Measurements from ENCODE around the gene CACNG1. TPM values are rescaled to one million over a fixed set of nuclear protein-coding genes. Genes with fewer than 3 reads are reported as not detected.

The CACNG1 gene
- total and polyA plus RNA-seq, 2 donors = 0.53 TPM; not detected in 1

GRCh38 chr17:67066717-67067116 lies 22.4 kb downstream of the CACNG1 start:
- H3K27ac ChIP-seq (ENCODE audit: low read depth) = no peak overlapping the region
- H3K4me1 ChIP-seq (ENCODE audit: insufficient read depth) = no peaks in the 10 kb centered on the region
- no peak for DNase-seq (ENCODE audit: extremely low spot score)
- H3K36me3 ChIP-seq (ENCODE audit: insufficient read depth) = no peaks in the 10 kb centered on the region
- H3K4me3 ChIP-seq (ENCODE audit: low read depth, low read length) = no peak overlapping the region
- 32% methylated on average over 2 of the region's 2 CpGs for WGBS

GRCh38 chr17:67067571-67068482 lies 23.5 kb downstream of the CACNG1 start:
- Histone ChIP-seq H3K36me3 (ENCODE audit: insufficient read depth) (peaks cover 2% of the 10 kb centered on the region), H3K27ac (ENCODE audit: low read depth) (no peak overlapping the region), H3K4me1 (ENCODE audit: insufficient read depth) (no peaks in the 10 kb centered on the region), H3K4me3 (ENCODE audit: low read depth, low read length) (no peak overlapping the region)
- no peak for DNase-seq (ENCODE audit: extremely low spot score)
- WGBS = 86% methylated on average over 13 of the region's 13 CpGs

- Histone ChIP-seq H3K27ac (ENCODE audit: low read depth) (no peak overlapping the region), H3K4me3 (ENCODE audit: low read depth, low read length) (no peak overlapping the region), H3K4me1 (ENCODE audit: insufficient read depth) (no peaks in the 10 kb centered on the region), H3K36me3 (ENCODE audit: insufficient read depth) (peaks cover 2% of the 10 kb centered on the region)
- 52% methylated on average over 3 of the region's 3 CpGs for WGBS
- no peak for DNase-seq (ENCODE audit: extremely low spot score)
These were observed 24.6 kb downstream of the CACNG1 start for GRCh38 chr17:67068999-67069398.

GRCh38 chr17:67069603-67070136 lies 25.3 kb downstream of the CACNG1 start:
- no peak overlapping the region for H3K4me3 ChIP-seq (ENCODE audit: low read depth, low read length)
- DNase-seq (ENCODE audit: extremely low spot score) = no peak
- H3K27ac ChIP-seq (ENCODE audit: low read depth) = no peak overlapping the region
- H3K4me1 ChIP-seq (ENCODE audit: insufficient read depth) = no peaks in the 10 kb centered on the region
- WGBS = 77% methylated on average over 5 of the region's 5 CpGs
- H3K36me3 ChIP-seq (ENCODE audit: insufficient read depth) = peaks cover 2% of the 10 kb centered on the region

- Histone ChIP-seq H3K36me3 (ENCODE audit: insufficient read depth) (peaks cover 2% of the 10 kb centered on the region), H3K27ac (ENCODE audit: low read depth) (no peak overlapping the region), H3K4me1 (ENCODE audit: insufficient read depth) (no peaks in the 10 kb centered on the region), H3K4me3 (ENCODE audit: low read depth, low read length) (no peak overlapping the region)
- no peak for DNase-seq (ENCODE audit: extremely low spot score)
These were observed 27.2 kb downstream of the CACNG1 start for GRCh38 chr17:67071595-67071994.

- WGBS = 90% methylated on average over 3 of the region's 3 CpGs
These were observed 28.5 kb downstream of the CACNG1 start for GRCh38 chr17:67072885-67073284.

GRCh38 chr17:67074781-67075180 lies 30.4 kb downstream of the CACNG1 start:
- H3K4me1 ChIP-seq (ENCODE audit: insufficient read depth) = no peaks in the 10 kb centered on the region
- WGBS = 85% methylated on average over 3 of the region's 3 CpGs
- DNase-seq (ENCODE audit: extremely low spot score) = no peak
- H3K27ac ChIP-seq (ENCODE audit: low read depth) = no peak overlapping the region
- peaks cover 2% of the 10 kb centered on the region for H3K36me3 ChIP-seq (ENCODE audit: insufficient read depth)
- H3K4me3 ChIP-seq (ENCODE audit: low read depth, low read length) = no peak overlapping the region

More at GRCh38 chr17:67072885-67073284, 28.5 kb downstream of the CACNG1 start:
- no peak overlapping the region for H3K27ac ChIP-seq (ENCODE audit: low read depth)
- H3K4me1 ChIP-seq (ENCODE audit: insufficient read depth) = no peaks in the 10 kb centered on the region
- no peak overlapping the region for H3K4me3 ChIP-seq (ENCODE audit: low read depth, low read length)
- peaks cover 2% of the 10 kb centered on the region for H3K36me3 ChIP-seq (ENCODE audit: insufficient read depth)
- DNase-seq (ENCODE audit: extremely low spot score) = no peak

GRCh38 chr17:67076290-67076689 lies 31.9 kb downstream of the CACNG1 start:
- WGBS = 80% methylated on average over 7 of the region's 7 CpGs
- Histone ChIP-seq H3K36me3 (ENCODE audit: insufficient read depth) (peaks cover 2% of the 10 kb centered on the region), H3K4me3 (ENCODE audit: low read depth, low read length) (no peak overlapping the region), H3K4me1 (ENCODE audit: insufficient read depth) (no peaks in the 10 kb centered on the region), H3K27ac (ENCODE audit: low read depth) (no peak overlapping the region)
- no peak for DNase-seq (ENCODE audit: extremely low spot score)

- WGBS = 94% methylated on average over 11 of the region's 11 CpGs
- no peaks in the 10 kb centered on the region for H3K4me1 ChIP-seq (ENCODE audit: insufficient read depth)
- peaks cover 3% of the 10 kb centered on the region for H3K36me3 ChIP-seq (ENCODE audit: insufficient read depth)
- H3K27ac ChIP-seq (ENCODE audit: low read depth) = no peak overlapping the region
- H3K4me3 ChIP-seq (ENCODE audit: low read depth, low read length) = no peak overlapping the region
- no peak for DNase-seq (ENCODE audit: extremely low spot score)
These were observed 33.9 kb downstream of the CACNG1 start for GRCh38 chr17:67078292-67078691.

GRCh38 chr17:67079491-67079890 lies 35.1 kb downstream of the CACNG1 start:
- WGBS = 96% methylated on average over 2 of the region's 2 CpGs
- peaks cover 3% of the 10 kb centered on the region for H3K36me3 ChIP-seq (ENCODE audit: insufficient read depth)
- no peaks in the 10 kb centered on the region for H3K4me1 ChIP-seq (ENCODE audit: insufficient read depth)
- no peak overlapping the region for H3K27ac ChIP-seq (ENCODE audit: low read depth)
- DNase-seq (ENCODE audit: extremely low spot score) = no peak
- no peak overlapping the region for H3K4me3 ChIP-seq (ENCODE audit: low read depth, low read length)

- Histone ChIP-seq H3K36me3 (ENCODE audit: insufficient read depth) (peaks cover 3% of the 10 kb centered on the region), H3K4me1 (ENCODE audit: insufficient read depth) (no peaks in the 10 kb centered on the region), H3K27ac (ENCODE audit: low read depth) (no peak overlapping the region), H3K4me3 (ENCODE audit: low read depth, low read length) (no peak overlapping the region)
- no peak for DNase-seq (ENCODE audit: extremely low spot score)
- 90% methylated on average over 2 of the region's 2 CpGs for WGBS
These were observed 36.5 kb downstream of the CACNG1 start for GRCh38 chr17:67080804-67081203.

GRCh38 chr17:67082107-67082506 lies 37.8 kb downstream of the CACNG1 start:
- no peak overlapping the region for H3K27ac ChIP-seq (ENCODE audit: low read depth)
- no peaks in the 10 kb centered on the region for H3K4me1 ChIP-seq (ENCODE audit: insufficient read depth)
- peaks cover 8% of the 10 kb centered on the region for H3K36me3 ChIP-seq (ENCODE audit: insufficient read depth)
- DNase-seq (ENCODE audit: extremely low spot score) = no peak
- WGBS = 81% methylated on average over 1 of the region's 1 CpG
- no peak overlapping the region for H3K4me3 ChIP-seq (ENCODE audit: low read depth, low read length)

- Histone ChIP-seq H3K4me3 (ENCODE audit: low read depth, low read length) (no peak overlapping the region), H3K36me3 (ENCODE audit: insufficient read depth) (peaks cover 8% of the 10 kb centered on the region), H3K4me1 (ENCODE audit: insufficient read depth) (no peaks in the 10 kb centered on the region), H3K27ac (ENCODE audit: low read depth) (no peak overlapping the region)
- no peak for DNase-seq (ENCODE audit: extremely low spot score)
- 86% methylated on average over 3 of the region's 3 CpGs for WGBS
These were observed 41.1 kb downstream of the CACNG1 start for GRCh38 chr17:67085406-67085805.

GRCh38 chr17:67088639-67089038 lies 44.3 kb downstream of the CACNG1 start:
- DNase-seq (ENCODE audit: extremely low spot score) = no peak
- H3K27ac ChIP-seq (ENCODE audit: low read depth) = no peak overlapping the region
- 98% methylated on average over 3 of the region's 3 CpGs for WGBS
- peaks cover 5% of the 10 kb centered on the region for H3K36me3 ChIP-seq (ENCODE audit: insufficient read depth)
- H3K4me3 ChIP-seq (ENCODE audit: low read depth, low read length) = no peak overlapping the region
- no peaks in the 10 kb centered on the region for H3K4me1 ChIP-seq (ENCODE audit: insufficient read depth)
